Tongue (tissue), 2 donors: ENCODE measurements around the gene NALCN. TPM values are rescaled to one million over a fixed set of nuclear protein-coding genes. Genes with fewer than 3 reads are reported as not detected.

ENCODE experiments used
- DNase-seq: peaks from one replicate; pipeline ENCODE4 v3.0.0-alpha.2; 2015
- total RNA-seq: library from RNA; depleted of rRNA; stranded (reverse); fragments of >200 nt; gene quantifications from one replicate; pipeline ENCODE4 v1.2.3, GENCODE V29; 2014

NALCN gene
- total RNA-seq, 1 donor from 2014 or later = 3.8 TPM

DNA sequence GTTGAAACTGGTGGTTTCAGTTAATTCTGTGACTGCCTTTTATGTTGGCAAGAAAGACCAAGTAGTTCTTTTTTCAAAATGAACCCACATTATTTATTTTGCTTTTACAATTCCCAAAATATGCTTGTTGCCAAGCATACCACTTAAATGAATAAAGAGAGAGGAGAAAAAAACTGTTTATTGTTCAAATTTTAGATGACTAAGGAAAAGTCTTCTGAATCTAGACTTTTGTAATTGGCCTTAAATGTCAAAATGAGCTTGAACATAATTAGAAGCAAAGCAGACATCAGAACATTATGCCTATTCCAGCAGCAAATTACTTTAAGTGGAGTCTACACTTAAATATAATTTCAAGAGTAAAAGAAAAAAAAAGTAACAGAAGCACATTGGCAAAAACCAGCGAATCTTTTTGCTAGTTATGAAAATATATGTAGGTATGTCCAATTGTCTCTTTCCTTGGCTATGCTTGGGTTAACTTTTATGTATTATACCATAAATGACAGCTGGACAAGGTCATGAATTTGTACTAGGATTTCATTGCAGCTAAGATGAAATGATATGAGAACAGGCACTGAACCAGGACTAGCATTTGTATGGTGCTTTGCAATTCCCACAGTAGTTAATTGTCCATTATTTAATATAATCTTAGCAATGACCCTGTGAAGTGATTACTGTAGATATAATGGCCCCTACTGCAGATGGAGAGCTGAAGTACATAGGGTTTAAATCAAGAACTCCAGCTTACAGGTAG, 211.9 kb downstream of the NALCN start:
- DNase-seq = peak; percentile 3

GRCh38 chr13:101202590-101202989, 213.7 kb downstream of the NALCN start:
- no peak for DNase-seq

- DNase-seq = no peak
Measured at GRCh38 chr13:101190976-101191375, 225.3 kb downstream of the NALCN start.

- no peak for DNase-seq
Measured at GRCh38 chr13:101190337-101190736, 226.0 kb downstream of the NALCN start.

- no peak for DNase-seq
Measured at GRCh38 chr13:101185606-101186005, 230.7 kb downstream of the NALCN start.

- DNase-seq = no peak
Measured at GRCh38 chr13:101181076-101181685, 235.1 kb downstream of the NALCN start.

- DNase-seq = no peak
Measured at GRCh38 chr13:101179021-101179420, 237.3 kb downstream of the NALCN start.

GRCh38 chr13:101178406-101178805, 237.9 kb downstream of the NALCN start:
- DNase-seq = peak; percentile 11

DNA sequence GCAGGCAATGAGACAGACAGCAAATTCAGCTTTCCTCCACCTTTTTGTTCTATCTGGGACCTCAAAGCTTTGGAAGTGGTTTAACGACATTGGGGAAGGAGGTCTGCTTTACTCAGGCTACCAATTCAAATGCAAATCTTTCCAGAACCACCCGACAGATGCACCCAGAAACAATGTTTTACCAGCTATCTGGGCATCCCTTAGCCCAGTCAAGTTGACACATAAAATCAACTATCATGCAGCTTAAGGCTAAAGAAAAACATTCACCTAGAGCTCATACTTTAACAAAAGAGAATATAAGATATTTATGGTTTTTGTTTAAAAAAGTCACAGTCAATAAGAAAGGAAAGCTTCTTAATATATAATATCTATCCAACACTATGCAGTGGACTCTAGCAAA, 246.0 kb downstream of the NALCN start:
- DNase-seq = no peak

- no peak for DNase-seq
Measured at GRCh38 chr13:101157261-101157660, 259.0 kb downstream of the NALCN start.

DNA sequence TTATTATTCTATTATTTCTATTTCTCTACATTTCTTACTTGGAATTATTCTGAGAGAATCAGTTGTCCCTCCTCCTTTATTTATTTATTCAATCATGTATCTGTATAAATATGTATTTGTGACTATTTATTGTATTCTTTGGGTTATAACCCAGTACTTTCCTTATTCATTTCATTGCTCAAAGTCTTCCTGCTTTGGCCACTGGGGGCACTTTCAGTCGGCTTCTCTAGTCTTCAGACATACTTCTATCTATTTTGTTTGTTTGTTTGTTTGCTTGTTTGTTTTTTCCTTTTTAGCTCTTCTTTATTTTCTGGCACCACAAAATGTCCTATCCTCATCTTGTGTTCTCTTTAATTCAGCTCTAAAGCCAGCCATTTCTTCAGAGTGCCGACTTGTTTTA, 260.4 kb downstream of the NALCN start:
- DNase-seq = no peak

- no peak for DNase-seq
Measured at GRCh38 chr13:101152184-101152583, 264.1 kb downstream of the NALCN start.

- DNase-seq = peak; percentile 20
Measured at GRCh38 chr13:101150998-101151397, 265.3 kb downstream of the NALCN start.

DNA sequence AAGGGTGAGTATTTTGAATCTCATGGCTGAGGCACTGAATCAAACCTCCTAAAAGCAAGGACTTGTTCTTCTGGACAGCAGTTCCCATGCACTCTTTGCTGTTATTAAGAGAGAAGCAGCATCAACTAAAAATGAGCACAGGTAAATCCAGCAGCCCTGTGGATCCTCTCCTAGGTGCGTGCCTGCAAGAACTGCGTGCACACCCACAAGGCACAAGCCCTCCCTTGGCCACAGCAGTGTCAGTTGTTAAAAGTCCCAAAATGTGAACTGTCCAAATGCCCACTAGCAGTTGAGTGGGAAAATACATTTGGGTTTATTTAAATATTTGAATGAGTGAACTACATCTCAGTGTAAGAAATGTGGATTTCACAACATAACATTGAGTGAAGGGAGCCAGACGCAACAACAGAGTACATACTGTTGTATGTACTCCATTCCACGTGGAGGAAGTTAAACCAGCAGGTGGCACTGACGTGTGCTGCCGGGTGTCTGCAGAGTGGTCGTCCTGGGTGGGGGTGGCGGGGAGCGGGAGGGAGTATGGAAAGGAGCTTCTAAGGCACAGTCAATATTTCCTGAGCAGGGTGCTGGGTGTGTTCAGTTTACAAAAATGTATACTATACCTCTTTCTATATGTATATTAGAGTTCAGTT, 266.4 kb downstream of the NALCN start:
- DNase-seq = peak; percentile 24

- DNase-seq = no peak
Measured at GRCh38 chr13:101146101-101146898, 270.0 kb downstream of the NALCN start.

DNA sequence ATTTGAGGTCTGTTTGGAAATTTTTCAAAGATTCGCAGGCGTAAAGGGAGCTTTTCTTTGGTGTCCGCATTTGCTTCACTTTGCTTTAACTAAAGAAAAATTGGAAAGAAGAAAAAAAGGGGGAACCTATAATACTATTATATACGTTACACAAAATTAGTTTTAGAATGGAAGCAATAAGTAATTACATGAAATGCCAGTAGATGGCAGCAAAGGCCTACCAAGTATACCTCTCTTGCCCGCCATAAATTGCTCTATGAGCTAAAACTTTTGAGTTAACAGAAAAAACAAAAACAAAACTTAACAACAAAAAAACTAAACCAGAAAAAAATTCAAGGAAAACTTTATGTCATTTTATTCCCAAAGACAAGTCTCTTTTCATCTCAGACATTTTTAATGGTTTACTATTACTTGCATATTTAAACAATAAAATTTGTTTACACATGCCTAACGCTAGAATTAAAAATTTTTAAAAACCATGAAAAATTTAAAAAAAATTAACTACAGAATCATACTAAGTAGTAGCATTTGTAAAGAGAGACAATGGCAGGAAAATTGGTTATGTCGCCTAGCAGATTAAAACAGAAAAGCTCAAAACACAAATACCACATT, 271.4 kb downstream of the NALCN start:
- peak; percentile 79 for DNase-seq

GRCh38 chr13:101140936-101141335, 275.4 kb downstream of the NALCN start:
- no peak for DNase-seq

- DNase-seq = no peak
Measured at GRCh38 chr13:101140087-101140770, 276.1 kb downstream of the NALCN start.

DNA sequence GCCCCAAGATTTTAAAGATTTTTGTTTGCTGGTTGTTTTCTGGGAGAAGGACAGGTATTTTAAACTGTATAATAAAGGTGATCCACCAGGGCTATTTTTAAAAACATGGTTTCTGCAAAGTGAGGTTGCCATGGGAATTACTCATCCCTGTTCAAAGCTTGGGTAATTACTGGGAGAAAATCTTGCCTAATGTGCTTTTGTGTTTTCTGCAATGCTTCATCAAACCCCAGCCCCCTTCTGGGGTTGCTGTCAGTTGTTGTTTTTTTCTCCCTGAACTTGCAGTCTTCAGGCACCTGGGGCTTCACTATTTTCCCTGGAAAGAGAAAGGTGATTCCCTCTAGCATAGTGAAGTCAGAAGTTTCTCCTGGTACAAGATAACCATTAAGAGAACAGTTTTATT, 277.2 kb downstream of the NALCN start:
- no peak for DNase-seq

- peak; percentile 83 for DNase-seq
Measured at GRCh38 chr13:101127741-101128353, 288.5 kb downstream of the NALCN start.

- DNase-seq = no peak
Measured at GRCh38 chr13:101123028-101123427, 293.3 kb downstream of the NALCN start.
